Urinary bladder (tissue), 4 donors: ENCODE data around the gene LAX1. TPM values are rescaled to one million over a fixed set of nuclear protein-coding genes. Genes with fewer than 3 reads are reported as not detected.
A peak's percentile ranks its signal among the peaks of the same experiment; 100 is the strongest.
"Not testable (repeated sequence)": the region's sequence is repeated elsewhere in the genome, so short reads cannot be mapped to it uniquely, and the experiment has no call there.

Source experiments
- DNase-seq: peaks from one replicate; pipeline ENCODE4 v3.0.0-alpha.2; 2015; ENCODE audit errors: extremely low spot score
- H3K27ac ChIP-seq: one replicate; pipeline ENCODE4 v1.5.1; 2013; ENCODE audit warnings: low read depth, mild to moderate bottlenecking, moderate library complexity
- H3K36me3 ChIP-seq: one replicate; pipeline ENCODE4 v1.6.1; 2013; ENCODE audit warnings: mild to moderate bottlenecking, moderate library complexity; ENCODE audit not compliant: insufficient read depth
- H3K4me1 ChIP-seq: one replicate; pipeline ENCODE4 v1.6.1; 2013; ENCODE audit warnings: mild to moderate bottlenecking, moderate library complexity; ENCODE audit not compliant: insufficient read depth
- H3K4me3 ChIP-seq: one replicate; pipeline ENCODE4 v1.5.1; 2013; ENCODE audit warnings: low read depth, low read length
- WGBS: extraction: QIAGEN DNeasy Blood & Tissue Kit; methylation state at CpG from one replicate; pipeline ENCODE4 v1.1.7; 2013; 5-methylcytosine and 5-hydroxymethylcytosine counted together
- polyA plus RNA-seq: library from polyadenylated mRNA; stranded (reverse); fragments of 200-250 nt; gene quantifications from one replicate; pipeline ENCODE4 v1.2.3, GENCODE V29; 2013
- total RNA-seq: library from RNA; depleted of rRNA; stranded (reverse); fragments of >200 nt; gene quantifications from one replicate; pipeline ENCODE4 v1.2.3, GENCODE V29; 2014
- donor health status: healthy with polysubstance abuse.
- donor health status: healthy.

LAX1 gene
- total and polyA plus RNA-seq, 2 donors: 0.42 to 0.51 TPM

GRCh38 chr1:203754455-203754864 is 10.5 kb upstream of the LAX1 start:
- no peak for DNase-seq
- no peak overlapping the region for H3K27ac ChIP-seq
- no peaks in the 10 kb centered on the region for H3K36me3 ChIP-seq
- no peaks in the 10 kb centered on the region for H3K4me1 ChIP-seq
- 84% methylated on average over 4 of the region's 4 CpGs for WGBS
- H3K4me3 ChIP-seq: no peak overlapping the region

DNA sequence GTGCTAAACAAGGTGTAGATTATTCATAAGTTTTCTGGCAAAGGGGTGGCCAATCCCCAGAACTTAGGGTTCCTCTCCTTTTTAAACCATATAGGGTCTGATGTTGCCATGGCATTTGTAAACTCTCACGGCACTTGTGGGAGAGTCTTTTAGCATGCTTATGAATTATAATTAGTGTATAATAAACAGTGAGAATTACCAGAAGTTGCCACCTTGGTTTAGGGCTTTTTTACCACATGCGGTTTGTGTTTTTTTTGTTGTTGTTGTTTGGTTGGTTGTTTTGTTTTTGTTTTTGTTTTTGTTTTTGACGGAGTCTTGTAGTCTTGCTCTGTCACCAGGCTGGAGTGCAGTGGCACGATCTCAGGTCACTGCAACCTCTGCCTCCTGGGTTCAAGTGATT is 8.9 kb upstream of the LAX1 start:
- 83% methylated on average over 4 of the region's 4 CpGs for WGBS

DNA sequence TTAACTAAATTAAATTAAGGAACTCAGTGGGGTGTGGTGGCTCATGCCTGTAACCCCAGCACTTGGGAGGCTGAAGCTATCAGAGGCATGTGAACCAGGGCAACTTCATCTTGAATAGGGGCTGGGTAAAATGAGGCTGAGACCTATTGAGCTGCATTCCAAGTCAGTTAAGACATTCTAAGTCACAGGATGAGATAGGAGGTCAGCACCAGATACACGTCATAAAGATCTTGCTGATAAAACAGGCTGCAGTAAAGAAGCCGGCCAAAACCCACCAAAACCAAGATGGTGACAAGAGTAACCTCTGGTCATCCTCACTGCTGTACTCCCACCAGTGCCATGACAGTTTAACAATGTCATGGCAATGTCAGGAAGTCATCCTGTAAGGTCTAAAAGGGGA is 6.2 kb upstream of the LAX1 start:
- not testable (repeated sequence) for H3K4me3 ChIP-seq, H3K4me1 ChIP-seq, H3K36me3 ChIP-seq, H3K27ac ChIP-seq, DNase-seq
- 60% methylated on average over 2 of the region's 2 CpGs for WGBS

More for the DNA sequence above, 8.9 kb upstream of the LAX1 start:
- Histone ChIP-seq H3K4me1 (no peaks in the 10 kb centered on the region), H3K36me3 (no peaks in the 10 kb centered on the region), H3K4me3 (no peak overlapping the region), H3K27ac (no peak overlapping the region)
- no peak for DNase-seq

- H3K27ac ChIP-seq: no peak overlapping the region
- H3K4me1 ChIP-seq: no peaks in the 10 kb centered on the region
- no peak for DNase-seq
- WGBS: 92% methylated on average over 3 of the region's 3 CpGs
- H3K36me3 ChIP-seq: no peaks in the 10 kb centered on the region
- H3K4me3 ChIP-seq: no peak overlapping the region
Observed at GRCh38 chr1:203760506-203760905, 4.5 kb upstream of the LAX1 start.

DNA sequence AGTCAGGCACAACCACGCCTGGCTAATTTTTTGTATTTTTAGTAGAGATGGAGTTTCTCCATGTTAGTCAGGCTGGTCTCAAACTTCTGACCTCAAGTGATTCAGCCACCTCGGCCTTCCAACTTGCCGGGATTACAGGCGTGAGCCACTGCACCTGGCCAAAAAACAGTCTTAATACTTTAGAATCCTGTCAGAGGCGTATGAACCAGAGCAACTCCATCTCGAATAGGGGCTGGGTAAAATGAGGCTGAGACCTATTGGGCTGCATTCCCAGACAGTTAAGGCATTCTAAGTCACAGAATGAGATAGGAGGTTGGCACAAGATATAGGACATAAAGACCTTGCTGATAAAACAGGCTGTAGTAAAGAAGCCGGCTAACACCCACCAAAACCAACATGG is 3.0 kb upstream of the LAX1 start:
- DNase-seq, H3K4me3 ChIP-seq, H3K27ac ChIP-seq, H3K36me3 ChIP-seq, H3K4me1 ChIP-seq: not testable (repeated sequence)
- 56% methylated on average over 7 of the region's 7 CpGs for WGBS

GRCh38 chr1:203763505-203763904 is 1.5 kb upstream of the LAX1 start:
- H3K27ac ChIP-seq: no peak overlapping the region
- no peaks in the 10 kb centered on the region for H3K36me3 ChIP-seq
- WGBS: 93% methylated on average over 1 of the region's 1 CpG
- no peak for DNase-seq
- H3K4me1 ChIP-seq: no peaks in the 10 kb centered on the region
- H3K4me3 ChIP-seq: no peak overlapping the region

GRCh38 chr1:203764105-203765028 is 616 bp upstream of the LAX1 start:
- Histone ChIP-seq H3K4me3 (no peak overlapping the region), H3K4me1 (no peaks in the 10 kb centered on the region), H3K36me3 (no peaks in the 10 kb centered on the region), H3K27ac (peak overlapping the region; percentile 3)
- DNase-seq: no peak
- WGBS: 81% methylated on average over 3 of the region's 3 CpGs

GRCh38 chr1:203768256-203768655 is 3.3 kb downstream of the LAX1 start:
- WGBS: 80% methylated on average over 6 of the region's 6 CpGs
- Histone ChIP-seq H3K36me3 (no peaks in the 10 kb centered on the region), H3K27ac (no peak overlapping the region), H3K4me1 (no peaks in the 10 kb centered on the region), H3K4me3 (no peak overlapping the region)
- DNase-seq: no peak

DNA sequence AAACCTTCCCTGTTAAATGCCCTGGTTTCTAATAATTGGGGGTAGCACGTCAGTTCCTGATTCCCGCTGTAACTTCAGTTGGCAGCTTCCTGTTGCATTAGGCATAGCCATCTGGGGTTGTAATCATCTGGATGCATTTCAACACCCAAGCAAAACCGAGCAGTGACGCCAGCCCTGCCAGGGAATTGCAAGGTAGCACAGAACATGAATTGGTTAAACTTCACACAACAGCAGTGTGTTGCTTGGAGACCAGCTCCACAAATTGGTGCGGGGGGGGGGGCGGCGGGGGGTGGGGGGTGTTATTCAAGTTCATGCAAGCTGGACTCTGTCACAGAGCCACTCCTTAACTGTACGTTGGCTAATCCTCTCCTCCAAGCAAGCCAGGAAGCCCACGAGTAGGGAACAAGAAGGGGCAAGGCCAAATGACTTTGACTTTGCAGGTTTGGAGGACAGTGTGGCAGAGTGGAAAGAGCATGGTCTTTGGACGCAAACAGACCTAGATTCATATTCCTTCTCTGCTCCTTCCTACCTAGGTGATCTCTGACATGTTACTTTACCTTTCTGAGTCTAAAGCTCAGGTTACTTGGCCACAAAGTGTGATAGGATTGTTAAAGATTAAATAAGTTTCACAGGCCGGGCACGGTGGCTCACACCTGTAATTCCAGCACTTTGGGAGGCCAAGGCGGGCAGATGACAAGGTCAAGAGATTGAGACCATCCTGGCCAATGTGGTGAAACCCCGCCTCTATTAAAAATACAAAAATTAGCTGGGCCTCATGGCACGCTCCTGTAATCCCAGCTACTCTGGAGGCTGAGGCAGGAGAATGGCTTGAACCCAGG is 4.7 kb downstream of the LAX1 start:
- H3K4me3 ChIP-seq: no peak overlapping the region
- H3K36me3 ChIP-seq: no peaks in the 10 kb centered on the region
- WGBS: 36% methylated on average over 15 of the region's 15 CpGs
- no peaks in the 10 kb centered on the region for H3K4me1 ChIP-seq
- DNase-seq: peak; percentile 72
- H3K27ac ChIP-seq: peak overlapping the region; percentile 56

DNA sequence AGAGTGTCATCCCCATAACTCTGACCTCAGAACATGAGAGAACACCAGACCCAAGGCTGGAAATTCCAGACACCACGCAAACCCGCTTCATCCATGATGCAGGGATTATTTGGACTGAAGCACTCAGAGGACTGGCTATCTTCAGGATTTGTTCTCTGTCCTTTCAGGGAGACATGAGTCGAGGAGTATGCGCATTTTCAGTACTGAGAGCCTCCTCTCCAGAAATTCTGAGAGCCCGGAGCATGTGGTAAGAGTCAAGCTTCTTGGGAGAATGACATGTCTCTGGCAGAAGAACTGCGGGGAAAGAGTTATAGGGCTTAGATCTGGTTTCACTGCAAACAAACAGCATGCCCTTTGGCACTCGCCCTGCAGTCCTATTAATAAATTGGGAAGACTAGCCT is 6.9 kb downstream of the LAX1 start:
- Histone ChIP-seq H3K27ac (no peak overlapping the region), H3K36me3 (no peaks in the 10 kb centered on the region), H3K4me1 (no peaks in the 10 kb centered on the region), H3K4me3 (no peak overlapping the region)
- DNase-seq: no peak
- 31% methylated on average over 7 of the region's 7 CpGs for WGBS

DNA sequence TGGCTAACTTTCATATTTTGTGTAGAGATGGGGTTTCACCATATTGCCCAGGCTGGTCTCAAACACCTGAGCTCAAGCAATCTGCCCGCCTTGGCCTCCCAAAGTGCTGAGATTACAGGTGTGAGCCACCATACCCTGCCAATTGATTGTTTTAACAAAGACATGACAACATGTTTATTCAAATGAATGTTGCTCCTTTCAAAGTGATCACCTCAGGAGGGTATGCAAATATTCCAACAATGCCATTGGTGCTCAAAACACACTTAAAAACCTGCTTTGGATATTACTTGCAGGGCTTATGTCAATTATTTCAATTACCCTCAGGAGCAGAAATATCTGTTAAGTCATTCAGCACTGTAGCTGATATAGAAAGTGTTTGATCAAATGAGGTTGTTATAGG is 7.9 kb downstream of the LAX1 start:
- DNase-seq: no peak
- 100% methylated on average over 1 of the region's 1 CpG for WGBS

GRCh38 chr1:203776636-203777035 is 11.7 kb downstream of the LAX1 start:
- H3K27ac ChIP-seq: no peak overlapping the region
- no peak for DNase-seq
- WGBS: 58% methylated on average over 4 of the region's 4 CpGs

More for the DNA sequence above, 7.9 kb downstream of the LAX1 start:
- H3K4me3 ChIP-seq: no peak overlapping the region
- no peaks in the 10 kb centered on the region for H3K36me3 ChIP-seq
- H3K27ac ChIP-seq: no peak overlapping the region
- H3K4me1 ChIP-seq: no peaks in the 10 kb centered on the region

GRCh38 chr1:203777596-203777995 is 12.6 kb downstream of the LAX1 start:
- H3K4me3 ChIP-seq: no peak overlapping the region
- WGBS: 73% methylated on average over 3 of the region's 3 CpGs
- no peak overlapping the region for H3K27ac ChIP-seq
- no peaks in the 10 kb centered on the region for H3K4me1 ChIP-seq
- no peak for DNase-seq
- H3K36me3 ChIP-seq: no peaks in the 10 kb centered on the region

More at GRCh38 chr1:203776636-203777035, 11.7 kb downstream of the LAX1 start:
- Histone ChIP-seq H3K36me3 (no peaks in the 10 kb centered on the region), H3K4me1 (no peaks in the 10 kb centered on the region), H3K4me3 (no peak overlapping the region)

- H3K27ac ChIP-seq: no peak overlapping the region
- H3K4me1 ChIP-seq: no peaks in the 10 kb centered on the region
- no peaks in the 10 kb centered on the region for H3K36me3 ChIP-seq
- no peak overlapping the region for H3K4me3 ChIP-seq
- no peak for DNase-seq
- WGBS: 73% methylated on average over 3 of the region's 3 CpGs
Observed at GRCh38 chr1:203778146-203778545, 13.2 kb downstream of the LAX1 start.
